ENCODE data around the gene LRRC7. TPM values are rescaled to one million over a fixed set of nuclear protein-coding genes. Genes with fewer than 3 reads are reported as not detected.
A peak's percentile ranks its signal among the peaks of the same experiment; 100 is the strongest.

LRRC7 gene
- total RNA-seq, 1 donor from 2014 or later, result 11.5 TPM

- Histone ChIP-seq H3K36me3 (ENCODE audit: control insufficient read depth in 3 of 3, insufficient read depth in 3 of 3, low read length in 3 of 3) (no peaks in the 10 kb centered on the region), H3K27ac (ENCODE audit: low read depth, low read length) (no peak overlapping the region)
Observed at GRCh38 chr1:70093250-70093975, 525.7 kb downstream of the LRRC7 start.

GRCh38 chr1:70101231-70101630, 533.5 kb downstream of the LRRC7 start:
- no peaks in the 10 kb centered on the region for H3K27me3 ChIP-seq (ENCODE audit: control insufficient read depth in 3 of 3, insufficient read depth in 3 of 3, low read length in 3 of 3)
- no peaks in the 10 kb centered on the region for H3K9me3 ChIP-seq (ENCODE audit: control insufficient read depth in 3 of 3, low read length in 3 of 3)
- no peaks in the 10 kb centered on the region for H3K4me1 ChIP-seq (ENCODE audit: control insufficient read depth in 3 of 3, insufficient read depth in 3 of 3, low read length in 3 of 3)
- no peaks in the 10 kb centered on the region for H3K36me3 ChIP-seq (ENCODE audit: control insufficient read depth in 3 of 3, insufficient read depth in 3 of 3, low read length in 3 of 3)
- H3K27ac ChIP-seq (ENCODE audit: low read depth, low read length), result no peak overlapping the region
- H3K4me3 ChIP-seq (ENCODE audit: low read length in 3 of 3), result no peak overlapping the region
- no peak overlapping the region for H3K9ac ChIP-seq (ENCODE audit: low read depth in 1 of 3, low read length in 3 of 3)

More at GRCh38 chr1:70093250-70093975, 525.7 kb downstream of the LRRC7 start:
- Histone ChIP-seq H3K9ac (ENCODE audit: low read depth in 1 of 3, low read length in 3 of 3) (no peak overlapping the region), H3K9me3 (ENCODE audit: control insufficient read depth in 3 of 3, low read length in 3 of 3) (no peaks in the 10 kb centered on the region), H3K27me3 (ENCODE audit: control insufficient read depth in 3 of 3, insufficient read depth in 3 of 3, low read length in 3 of 3) (no peaks in the 10 kb centered on the region), H3K4me3 (ENCODE audit: low read length in 3 of 3) (no peak overlapping the region), H3K4me1 (ENCODE audit: control insufficient read depth in 3 of 3, insufficient read depth in 3 of 3, low read length in 3 of 3) (no peaks in the 10 kb centered on the region)

DNA sequence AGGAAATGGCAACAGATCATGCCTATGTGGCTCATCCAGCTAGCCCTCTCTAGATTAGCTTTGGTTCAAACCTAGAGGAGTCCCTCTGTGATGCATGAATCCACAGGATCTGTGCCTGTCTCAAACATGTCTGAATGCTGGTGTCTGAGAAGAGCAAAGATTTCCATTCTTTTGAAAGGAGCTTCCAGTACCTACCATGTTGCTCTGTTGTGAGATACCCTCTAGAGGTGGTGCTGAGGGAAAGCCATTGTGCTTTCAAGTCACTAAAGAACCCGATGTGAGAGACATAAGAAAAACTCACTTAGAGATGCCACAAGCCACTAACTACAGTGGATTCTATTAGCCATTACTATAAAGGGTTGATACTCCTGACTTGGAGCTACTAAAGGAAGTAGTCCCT, 534.1 kb downstream of the LRRC7 start:
- Histone ChIP-seq H3K9ac (ENCODE audit: low read depth in 1 of 3, low read length in 3 of 3) (no peak overlapping the region), H3K4me3 (ENCODE audit: low read length in 3 of 3) (no peak overlapping the region), H3K36me3 (ENCODE audit: control insufficient read depth in 3 of 3, insufficient read depth in 3 of 3, low read length in 3 of 3) (no peaks in the 10 kb centered on the region), H3K4me1 (ENCODE audit: control insufficient read depth in 3 of 3, insufficient read depth in 3 of 3, low read length in 3 of 3) (no peaks in the 10 kb centered on the region), H3K9me3 (ENCODE audit: control insufficient read depth in 3 of 3, low read length in 3 of 3) (no peaks in the 10 kb centered on the region), H3K27me3 (ENCODE audit: control insufficient read depth in 3 of 3, insufficient read depth in 3 of 3, low read length in 3 of 3) (no peaks in the 10 kb centered on the region), H3K27ac (ENCODE audit: low read depth, low read length) (no peak overlapping the region)

DNA sequence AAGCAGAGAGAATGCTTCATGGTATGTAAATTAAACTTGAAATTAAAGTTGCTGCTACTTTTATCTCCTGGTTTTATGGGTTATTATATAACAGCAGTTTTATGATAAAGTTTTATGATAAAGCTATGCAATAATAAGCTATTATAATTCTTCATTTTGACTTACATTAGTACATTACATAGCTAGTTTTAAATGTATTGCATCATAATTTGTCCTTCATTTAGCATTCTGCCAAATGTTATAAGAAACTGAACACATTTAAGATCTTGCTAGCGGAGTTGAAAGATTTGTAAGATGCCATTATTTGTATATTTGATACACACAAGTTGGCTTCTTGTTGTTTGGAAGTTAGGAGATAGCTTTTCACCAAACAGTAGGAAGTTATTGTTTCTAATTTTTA, 536.0 kb downstream of the LRRC7 start:
- no peaks in the 10 kb centered on the region for H3K9me3 ChIP-seq (ENCODE audit: control insufficient read depth in 3 of 3, low read length in 3 of 3)
- no peaks in the 10 kb centered on the region for H3K27me3 ChIP-seq (ENCODE audit: control insufficient read depth in 3 of 3, insufficient read depth in 3 of 3, low read length in 3 of 3)
- no peak overlapping the region for H3K9ac ChIP-seq (ENCODE audit: low read depth in 1 of 3, low read length in 3 of 3)
- no peak overlapping the region for H3K4me3 ChIP-seq (ENCODE audit: low read length in 3 of 3)
- no peaks in the 10 kb centered on the region for H3K4me1 ChIP-seq (ENCODE audit: control insufficient read depth in 3 of 3, insufficient read depth in 3 of 3, low read length in 3 of 3)
- no peaks in the 10 kb centered on the region for H3K36me3 ChIP-seq (ENCODE audit: control insufficient read depth in 3 of 3, insufficient read depth in 3 of 3, low read length in 3 of 3)
- no peak overlapping the region for H3K27ac ChIP-seq (ENCODE audit: low read depth, low read length)

GRCh38 chr1:70109241-70109640, 541.5 kb downstream of the LRRC7 start:
- Histone ChIP-seq H3K27me3 (ENCODE audit: control insufficient read depth in 3 of 3, insufficient read depth in 3 of 3, low read length in 3 of 3) (no peaks in the 10 kb centered on the region), H3K9ac (ENCODE audit: low read depth in 1 of 3, low read length in 3 of 3) (no peak overlapping the region), H3K4me1 (ENCODE audit: control insufficient read depth in 3 of 3, insufficient read depth in 3 of 3, low read length in 3 of 3) (no peaks in the 10 kb centered on the region), H3K36me3 (ENCODE audit: control insufficient read depth in 3 of 3, insufficient read depth in 3 of 3, low read length in 3 of 3) (no peaks in the 10 kb centered on the region), H3K27ac (ENCODE audit: low read depth, low read length) (no peak overlapping the region), H3K9me3 (ENCODE audit: control insufficient read depth in 3 of 3, low read length in 3 of 3) (no peaks in the 10 kb centered on the region), H3K4me3 (ENCODE audit: low read length in 3 of 3) (no peak overlapping the region)

DNA sequence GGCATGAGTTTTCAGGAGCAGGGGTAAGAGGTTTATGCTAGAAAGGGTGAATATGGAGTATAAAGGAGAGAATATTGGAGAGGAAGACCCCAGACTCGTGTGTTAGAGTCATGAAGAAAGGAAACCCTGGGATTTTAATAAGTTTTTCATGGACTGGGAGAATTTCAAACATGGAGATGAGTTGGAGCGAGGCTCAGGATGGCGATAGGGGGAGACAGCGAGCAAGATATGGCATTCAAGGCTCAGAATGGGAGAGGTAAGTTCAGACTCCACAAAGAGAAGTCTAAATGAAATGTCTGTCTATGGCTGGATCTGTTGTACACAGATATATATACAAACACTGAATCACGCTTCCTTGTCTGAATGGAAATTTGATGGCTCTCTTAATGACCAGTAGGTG, 545.1 kb downstream of the LRRC7 start:
- Histone ChIP-seq H3K27ac (ENCODE audit: low read depth, low read length) (no peak overlapping the region), H3K4me3 (ENCODE audit: low read length in 3 of 3) (no peak overlapping the region), H3K36me3 (ENCODE audit: control insufficient read depth in 3 of 3, insufficient read depth in 3 of 3, low read length in 3 of 3) (no peaks in the 10 kb centered on the region), H3K4me1 (ENCODE audit: control insufficient read depth in 3 of 3, insufficient read depth in 3 of 3, low read length in 3 of 3) (no peaks in the 10 kb centered on the region), H3K9me3 (ENCODE audit: control insufficient read depth in 3 of 3, low read length in 3 of 3) (no peaks in the 10 kb centered on the region), H3K9ac (ENCODE audit: low read depth in 1 of 3, low read length in 3 of 3) (no peak overlapping the region), H3K27me3 (ENCODE audit: control insufficient read depth in 3 of 3, insufficient read depth in 3 of 3, low read length in 3 of 3) (no peaks in the 10 kb centered on the region)

GRCh38 chr1:70115315-70115714, 547.6 kb downstream of the LRRC7 start:
- Histone ChIP-seq H3K9me3 (ENCODE audit: control insufficient read depth in 3 of 3, low read length in 3 of 3) (no peaks in the 10 kb centered on the region), H3K4me1 (ENCODE audit: control insufficient read depth in 3 of 3, insufficient read depth in 3 of 3, low read length in 3 of 3) (no peaks in the 10 kb centered on the region), H3K27ac (ENCODE audit: low read depth, low read length) (no peak overlapping the region)

DNA sequence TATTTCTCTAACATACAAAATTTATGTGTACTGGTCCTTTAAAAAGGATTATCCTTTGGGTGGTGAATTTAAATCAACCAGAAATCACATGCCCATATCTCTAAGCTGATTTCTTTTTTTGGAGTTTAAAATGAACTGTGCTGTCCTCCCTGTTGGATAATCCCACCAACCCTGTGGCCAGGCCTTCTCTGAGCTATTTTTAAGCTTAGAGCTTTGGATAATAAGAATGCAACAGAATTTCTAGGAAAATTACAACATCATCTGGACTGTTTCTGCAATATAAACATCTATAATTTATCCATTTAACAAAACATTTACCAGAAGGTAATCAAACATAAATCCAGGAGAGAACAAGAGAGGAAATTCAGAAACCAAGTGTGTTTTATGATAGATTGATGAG, 549.3 kb downstream of the LRRC7 start:
- Histone ChIP-seq H3K4me3 (ENCODE audit: low read length in 3 of 3) (no peak overlapping the region), H3K9ac (ENCODE audit: low read depth in 1 of 3, low read length in 3 of 3) (no peak overlapping the region), H3K27me3 (ENCODE audit: control insufficient read depth in 3 of 3, insufficient read depth in 3 of 3, low read length in 3 of 3) (no peaks in the 10 kb centered on the region), H3K9me3 (ENCODE audit: control insufficient read depth in 3 of 3, low read length in 3 of 3) (no peaks in the 10 kb centered on the region), H3K27ac (ENCODE audit: low read depth, low read length) (no peak overlapping the region), H3K36me3 (ENCODE audit: control insufficient read depth in 3 of 3, insufficient read depth in 3 of 3, low read length in 3 of 3) (no peaks in the 10 kb centered on the region), H3K4me1 (ENCODE audit: control insufficient read depth in 3 of 3, insufficient read depth in 3 of 3, low read length in 3 of 3) (no peaks in the 10 kb centered on the region)

More at GRCh38 chr1:70115315-70115714, 547.6 kb downstream of the LRRC7 start:
- Histone ChIP-seq H3K9ac (ENCODE audit: low read depth in 1 of 3, low read length in 3 of 3) (no peak overlapping the region), H3K4me3 (ENCODE audit: low read length in 3 of 3) (no peak overlapping the region), H3K36me3 (ENCODE audit: control insufficient read depth in 3 of 3, insufficient read depth in 3 of 3, low read length in 3 of 3) (no peaks in the 10 kb centered on the region), H3K27me3 (ENCODE audit: control insufficient read depth in 3 of 3, insufficient read depth in 3 of 3, low read length in 3 of 3) (no peaks in the 10 kb centered on the region)

- H3K36me3 ChIP-seq (ENCODE audit: control insufficient read depth in 3 of 3, insufficient read depth in 3 of 3, low read length in 3 of 3), result no peaks in the 10 kb centered on the region
- no peaks in the 10 kb centered on the region for H3K9me3 ChIP-seq (ENCODE audit: control insufficient read depth in 3 of 3, low read length in 3 of 3)
- no peaks in the 10 kb centered on the region for H3K27me3 ChIP-seq (ENCODE audit: control insufficient read depth in 3 of 3, insufficient read depth in 3 of 3, low read length in 3 of 3)
- peaks cover 0 to 12% (median 0%) of the 10 kb centered on the region in 3 donors for H3K4me1 ChIP-seq (ENCODE audit: control insufficient read depth in 3 of 3, insufficient read depth in 3 of 3, low read length in 3 of 3)
- H3K4me3 ChIP-seq (ENCODE audit: low read length in 3 of 3), result no peak overlapping the region
- peak overlapping the region in 2 of 3 donors; percentile 4 for H3K9ac ChIP-seq (ENCODE audit: low read depth in 1 of 3, low read length in 3 of 3)
- peak overlapping the region; percentile 80 for H3K27ac ChIP-seq (ENCODE audit: low read depth, low read length)
Observed at GRCh38 chr1:70134148-70134547, 566.4 kb downstream of the LRRC7 start.

DNA sequence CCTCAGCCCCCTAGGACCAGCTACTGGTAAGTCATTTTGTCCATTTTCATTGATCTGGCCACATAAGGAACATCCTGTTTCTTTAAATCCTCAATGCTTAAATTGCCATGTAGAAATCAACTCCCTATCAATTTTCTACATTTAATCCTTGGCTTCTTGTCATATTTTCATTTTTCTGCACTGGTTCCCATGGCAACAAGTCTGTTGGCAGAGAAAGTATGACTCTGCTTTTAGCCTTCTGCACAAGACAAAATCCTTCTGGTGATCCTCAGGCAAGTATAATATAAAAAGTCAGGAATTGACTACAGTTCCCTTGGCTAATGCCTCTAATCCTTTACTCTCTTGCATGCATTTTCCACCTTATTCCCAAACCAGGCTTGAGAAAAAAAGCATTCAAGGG, 572.6 kb downstream of the LRRC7 start:
- no peaks in the 10 kb centered on the region for H3K27me3 ChIP-seq (ENCODE audit: control insufficient read depth in 3 of 3, insufficient read depth in 3 of 3, low read length in 3 of 3)
- H3K4me1 ChIP-seq (ENCODE audit: control insufficient read depth in 3 of 3, insufficient read depth in 3 of 3, low read length in 3 of 3), result peaks cover 16 to 26% (median 22%) of the 10 kb centered on the region in 3 donors
- H3K27ac ChIP-seq (ENCODE audit: low read depth, low read length), result peak overlapping the region; percentile 53
- peak overlapping the region in 1 of 3 donors; percentile 13 for H3K4me3 ChIP-seq (ENCODE audit: low read length in 3 of 3)
- H3K9ac ChIP-seq (ENCODE audit: low read depth in 1 of 3, low read length in 3 of 3), result peak overlapping the region in 1 of 3 donors; percentile 15
- H3K36me3 ChIP-seq (ENCODE audit: control insufficient read depth in 3 of 3, insufficient read depth in 3 of 3, low read length in 3 of 3), result no peaks in the 10 kb centered on the region
- no peaks in the 10 kb centered on the region for H3K9me3 ChIP-seq (ENCODE audit: control insufficient read depth in 3 of 3, low read length in 3 of 3)
